GM12891 (cell line): ENCODE results near the gene CEACAM4.

ENCODE experiments used
- DNase-seq: peaks from one replicate; pipeline ENCODE4 v3.0.0; 2011; ENCODE audit warnings: low spot score; ENCODE audit not compliant: insufficient read length
- FAIRE-seq: peaks from 2 replicates; lab custom pipeline; 2011; peaks lifted over from hg19 to GRCh38; lab: Jason Lieb, UNC
- PAX5 ChIP-seq: IDR thresholded peaks from 2 replicates; pipeline ENCODE4 v1.6.1; 2011; ENCODE audit warnings: low read length, moderate library complexity, mild to moderate bottlenecking; ENCODE audit not compliant: insufficient read depth, severe bottlenecking
- POLR2A ChIP-seq: IDR thresholded peaks from 2 replicates; pipeline ENCODE4 v1.6.1; 2011; ENCODE audit warnings: low read depth, low read length, control low read depth
- POLR2AphosphoS5 ChIP-seq: IDR thresholded peaks from 2 replicates; pipeline ENCODE4 v1.6.1; 2011; ENCODE audit warnings: low read depth, low read length, control low read depth
- POU2F2 ChIP-seq: IDR thresholded peaks from 2 replicates; pipeline ENCODE4 v1.6.1; 2011; ENCODE audit warnings: low read depth, mild to moderate bottlenecking, control low read depth, low read length, moderate library complexity
- SPI1 ChIP-seq: IDR thresholded peaks from 2 replicates; pipeline ENCODE4 v1.6.1; 2011; ENCODE audit warnings: low read depth, low read length, control low read depth
- TAF1 ChIP-seq: IDR thresholded peaks from 2 replicates; pipeline ENCODE4 v1.6.1; 2011; ENCODE audit warnings: low read depth, low read length, control low read depth

CEACAM4 gene

DNA sequence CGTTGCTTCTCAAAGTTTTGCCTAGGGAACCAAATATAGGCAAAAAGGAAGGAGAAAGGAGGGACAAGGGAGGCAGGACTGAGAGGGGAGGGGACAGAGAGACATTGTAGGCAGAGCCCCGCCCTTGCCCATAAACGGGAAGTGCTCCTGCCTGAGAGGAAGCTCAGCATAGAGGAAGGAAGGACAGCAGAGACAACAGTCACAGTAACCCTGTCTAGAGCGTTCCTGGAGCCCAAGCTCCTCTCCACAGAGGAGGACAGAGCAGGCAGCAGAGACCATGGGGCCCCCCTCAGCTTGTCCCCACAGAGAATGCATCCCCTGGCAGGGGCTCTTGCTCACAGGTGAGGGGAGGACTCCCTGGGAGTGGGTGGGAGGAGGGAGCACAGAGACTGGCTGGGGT lies 50.9 kb downstream of the CEACAM4 start, which contains the start of gene CEACAM21:
TSS of gene CEACAM21 (plus strand) at position 169 of the 400 bp plus-strand sequence. CDS start at position 278, 109 bp downstream.
- TF ChIP-seq POLR2A (no peak), PAX5 (no peak), POU2F2 (no peak), TAF1 (no peak), SPI1 (peak; percentile 95), POLR2AphosphoS5 (no peak)
- FAIRE-seq (peak; percentile 96), DNase-seq (peak; percentile 50)

DNA sequence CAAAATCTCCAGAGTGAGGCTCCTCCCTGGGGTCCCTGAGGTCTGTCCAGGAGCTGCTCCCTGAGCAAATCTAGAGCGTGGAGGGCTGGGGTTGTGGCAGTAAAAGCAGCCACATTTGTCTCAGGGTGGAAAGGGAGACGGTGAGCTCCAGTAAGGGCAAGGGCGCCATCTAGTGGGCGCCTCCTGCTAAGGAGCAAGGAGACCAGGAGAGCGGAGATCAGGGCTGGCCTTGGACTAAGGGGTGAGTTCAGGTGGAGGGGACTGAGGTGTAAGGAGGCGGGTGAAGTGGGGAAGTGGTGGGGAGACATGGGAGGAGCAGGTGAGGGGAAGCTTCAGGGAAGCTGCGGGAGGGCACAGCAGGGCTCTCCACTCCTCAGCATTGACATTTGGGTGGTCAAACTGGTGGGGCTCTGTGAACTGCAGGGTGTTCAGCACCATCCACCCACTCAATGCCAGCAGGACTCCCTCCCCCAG lies 56.2 kb downstream of the CEACAM4 start:
- TF ChIP-seq POU2F2 (no peak), PAX5 (no peak), SPI1 (no peak), POLR2A (no peak), TAF1 (no peak), POLR2AphosphoS5 (no peak)
- FAIRE-seq (peak; percentile 96), DNase-seq (peak; percentile 56)

DNA sequence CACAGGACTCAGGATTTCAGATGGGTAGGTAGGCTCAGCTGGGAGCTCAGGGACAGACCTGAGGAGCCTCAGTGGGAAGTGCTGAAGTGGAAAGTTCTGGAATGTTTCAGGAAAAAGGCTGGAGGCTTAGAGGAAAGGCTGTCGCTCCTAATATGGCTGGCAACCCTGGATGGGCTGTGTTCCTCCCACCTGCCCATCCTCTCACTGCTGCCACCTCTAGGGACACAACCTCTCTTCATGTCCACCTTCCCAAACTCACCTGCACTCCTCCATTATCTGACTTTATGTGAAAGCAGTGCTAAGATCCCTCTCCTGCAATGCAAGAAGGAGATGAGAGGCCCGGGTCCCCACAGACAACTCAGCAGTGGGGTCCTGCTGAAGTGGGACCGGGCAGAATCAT lies 56.7 kb downstream of the CEACAM4 start:
- DNase-seq = no peak
- no peak for FAIRE-seq
- TF ChIP-seq PAX5 (no peak), TAF1 (no peak), POU2F2 (no peak), POLR2A (no peak), SPI1 (no peak), POLR2AphosphoS5 (no peak)

DNA sequence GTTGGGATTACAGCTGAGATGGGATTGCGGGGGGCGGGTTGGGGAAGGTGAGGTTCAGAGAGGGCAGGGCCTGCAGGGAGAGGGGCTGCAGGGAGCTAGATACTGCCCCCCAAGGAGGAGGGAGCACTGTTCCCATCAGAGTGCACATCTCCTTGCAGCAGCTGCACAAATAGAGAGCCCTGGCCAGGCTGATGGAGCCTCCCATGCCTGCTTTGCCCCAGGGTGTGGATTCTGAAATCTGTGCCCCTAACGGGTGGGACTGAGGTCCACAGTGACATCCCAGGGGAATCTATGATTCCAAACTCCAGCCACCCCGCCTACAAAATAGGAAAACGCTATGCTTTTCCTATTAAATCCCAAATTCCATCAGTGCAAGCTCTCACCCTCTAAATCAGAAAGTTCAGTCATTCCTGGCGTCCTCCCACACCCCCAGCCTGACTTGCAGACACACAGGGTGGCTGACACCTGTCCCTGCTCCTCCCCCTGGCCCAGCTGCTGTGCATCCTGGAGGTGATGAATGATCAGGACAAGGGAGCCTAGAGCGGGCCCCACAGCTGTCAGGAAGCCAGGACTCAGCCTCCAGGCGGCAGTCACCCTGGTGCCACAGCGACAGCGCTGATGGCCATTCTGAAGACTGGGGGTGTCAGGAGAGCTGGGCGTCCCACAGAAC lies 57.3 kb downstream of the CEACAM4 start:
- DNase-seq (no peak), FAIRE-seq (no peak)
- no peak for TF ChIP-seq SPI1
- no peak for TF ChIP-seq POU2F2
- TF ChIP-seq POLR2A = no peak
- no peak for TF ChIP-seq TAF1
- no peak for TF ChIP-seq POLR2AphosphoS5
- TF ChIP-seq PAX5 = no peak
